Iris pigment epithelial cell (primary cell): ENCODE data around the gene PHACTR1.
"Not testable (repeated sequence)": the region's sequence is repeated elsewhere in the genome, so short reads cannot be mapped to it uniquely, and the experiment has no call there.

Source experiments
- DNase-seq: peaks from one replicate; pipeline ENCODE4 v3.0.0-alpha.2; 2011; ENCODE audit warnings: low read depth

Gene PHACTR1

GRCh38 chr6:12716298-12716916 lies at the start of gene PHACTR1:
PHACTR1 (plus strand) TSS chr6:12716767.
- no peak for DNase-seq

- no peak for DNase-seq
Measured at GRCh38 chr6:12666886-12667285, 49.7 kb upstream of the PHACTR1 start.

DNA sequence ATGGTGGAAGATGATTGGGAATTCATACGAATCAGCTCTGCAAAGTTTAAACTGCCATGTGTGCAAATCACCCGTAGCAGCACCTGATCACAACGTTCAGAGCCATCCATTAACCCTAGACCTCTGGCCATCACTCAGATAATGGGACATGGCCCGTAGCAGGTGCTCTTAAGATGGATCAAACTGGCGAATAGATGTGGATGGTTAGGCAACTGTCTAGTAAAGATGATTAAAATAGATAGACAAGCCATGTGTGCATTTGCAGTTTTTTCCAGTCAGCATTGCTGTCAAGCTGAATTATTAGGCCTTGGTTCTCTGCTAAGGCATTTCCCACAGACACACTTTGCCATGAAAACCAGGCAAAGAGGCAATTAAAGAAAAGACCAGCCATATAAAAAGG lies 40.6 kb upstream of the PHACTR1 start:
- DNase-seq: no peak

DNA sequence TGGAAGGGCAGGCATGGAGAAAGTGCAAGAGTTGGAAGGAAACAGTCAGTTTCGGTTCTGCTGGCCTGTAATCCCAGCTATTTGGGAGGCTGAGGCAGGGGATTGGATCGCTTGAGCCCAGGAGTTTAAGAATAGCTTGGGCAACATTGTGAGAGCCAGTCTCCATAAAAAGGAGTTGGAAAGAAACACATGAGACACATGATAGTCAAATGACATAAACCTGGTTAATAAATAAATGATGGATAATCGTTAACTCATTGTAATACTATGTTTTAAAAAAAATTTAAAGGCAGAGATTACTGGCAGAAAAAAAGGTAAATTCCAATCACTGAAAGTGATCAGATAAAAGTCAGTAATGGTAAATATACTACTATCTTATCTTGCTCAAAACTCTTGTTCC lies 37.2 kb upstream of the PHACTR1 start:
- no peak for DNase-seq

- no peak for DNase-seq
Measured at GRCh38 chr6:12693122-12693521, 23.4 kb upstream of the PHACTR1 start.

- DNase-seq: no peak
Measured at GRCh38 chr6:12698298-12698697, 18.3 kb upstream of the PHACTR1 start.

- no peak for DNase-seq
Measured at GRCh38 chr6:12704946-12705345, 11.6 kb upstream of the PHACTR1 start.

DNA sequence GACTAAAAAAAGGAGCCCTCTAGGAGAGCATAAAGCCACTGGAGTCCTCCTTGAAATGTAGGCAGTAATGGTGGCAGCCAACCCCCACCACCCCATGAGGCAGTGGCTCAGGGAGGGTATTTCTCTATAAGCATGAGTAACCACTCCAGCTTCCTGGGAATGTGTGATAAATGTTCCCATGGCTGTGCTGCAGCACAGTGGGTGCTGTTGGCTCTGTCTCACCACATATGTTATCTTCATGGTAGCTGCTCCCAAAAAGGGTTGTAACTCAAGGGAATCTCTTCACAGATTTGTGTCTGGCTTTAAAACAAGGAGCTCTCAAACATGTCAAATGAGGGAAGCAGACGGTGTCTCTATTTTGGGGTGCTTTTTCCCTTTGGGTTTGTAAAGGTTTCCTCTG lies 7.5 kb upstream of the PHACTR1 start:
- DNase-seq: peak; percentile 25

DNA sequence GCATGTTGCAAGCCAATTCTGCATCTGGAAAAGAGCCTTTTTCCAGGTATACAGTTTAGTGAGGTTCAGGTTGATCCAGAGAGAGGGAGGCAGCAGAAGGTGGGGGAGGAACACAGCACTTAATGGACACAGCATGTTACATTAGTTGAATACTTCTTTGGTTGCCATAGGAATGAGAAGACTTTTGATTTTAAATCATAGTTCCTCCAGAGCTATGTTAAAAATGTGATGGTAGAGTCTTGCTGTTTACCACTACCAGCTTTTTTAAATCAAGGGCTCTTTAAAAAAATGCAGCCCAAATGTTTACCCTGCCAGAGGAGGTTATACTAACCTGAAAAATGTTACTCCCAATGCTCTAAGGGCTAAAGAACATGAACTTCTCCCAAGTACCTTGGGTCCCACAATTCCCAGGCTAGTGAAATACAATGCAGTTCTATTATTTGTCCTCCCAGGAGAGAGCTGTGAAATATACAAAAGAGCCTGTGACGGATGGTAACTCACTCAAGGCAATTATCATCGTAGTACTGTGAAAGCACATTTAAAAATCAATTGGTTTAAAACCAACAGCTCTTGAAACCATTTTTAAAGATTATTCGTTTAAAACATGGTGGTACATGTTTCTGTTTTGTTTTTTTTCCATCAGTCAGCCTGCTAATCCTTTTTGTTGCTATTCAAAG lies 6.9 kb upstream of the PHACTR1 start:
- DNase-seq: no peak

DNA sequence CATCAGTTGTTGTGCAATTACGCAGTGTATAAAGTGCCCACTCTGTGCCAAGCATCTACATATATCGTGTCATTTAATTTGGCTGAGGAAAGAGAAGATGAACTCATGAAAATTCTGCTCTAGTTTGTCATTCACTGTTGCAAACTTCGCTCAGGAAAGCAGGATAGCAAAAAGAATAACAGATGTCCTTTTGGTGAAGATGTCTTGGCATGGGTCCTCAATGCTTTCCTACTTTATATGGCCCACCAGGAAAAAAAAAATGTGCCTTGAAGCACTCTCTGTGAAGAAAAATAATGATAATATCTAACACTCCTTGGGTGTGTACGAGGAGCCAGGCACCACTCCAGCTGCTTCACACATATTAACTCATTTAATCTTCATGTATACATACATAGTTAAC lies 5.6 kb upstream of the PHACTR1 start:
- DNase-seq: no peak

DNA sequence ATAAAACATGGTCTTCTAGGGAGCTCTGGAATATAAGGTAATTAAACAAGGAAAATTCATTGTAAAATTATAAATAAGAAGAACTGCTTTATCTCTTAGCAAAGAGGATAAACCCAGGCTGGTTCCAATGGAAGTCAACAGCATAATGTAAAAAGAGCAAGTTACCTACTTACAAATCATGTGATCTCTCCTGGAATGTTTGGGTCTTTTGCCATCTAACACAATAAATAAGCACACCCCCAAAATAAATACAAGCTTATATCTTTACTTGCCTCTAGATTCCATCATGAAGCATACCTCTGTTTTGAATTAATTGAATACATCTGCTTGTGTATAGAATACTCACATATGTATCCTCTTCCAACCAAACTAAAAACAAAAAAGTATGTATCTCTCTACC lies 2.5 kb upstream of the PHACTR1 start:
- no peak for DNase-seq

DNA sequence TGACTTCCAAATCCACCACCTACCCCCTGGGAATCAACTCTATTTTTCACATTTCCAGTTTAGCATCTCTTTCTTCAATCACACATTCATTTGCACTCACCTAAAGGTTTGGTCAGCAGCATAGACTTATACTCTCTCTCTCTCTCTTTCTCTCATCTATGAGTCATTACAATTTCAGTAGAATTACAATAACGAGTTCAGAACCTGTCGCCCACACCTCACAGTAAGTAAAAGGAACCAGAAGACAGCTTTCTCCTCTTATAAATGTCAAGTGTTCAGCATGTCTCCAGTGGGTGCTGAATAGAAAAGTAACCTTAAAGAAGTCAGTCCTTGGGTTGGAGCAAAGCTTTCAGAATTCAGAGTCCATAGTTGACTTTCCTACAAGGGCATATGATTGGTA lies 1.1 kb upstream of the PHACTR1 start:
- no peak for DNase-seq

DNA sequence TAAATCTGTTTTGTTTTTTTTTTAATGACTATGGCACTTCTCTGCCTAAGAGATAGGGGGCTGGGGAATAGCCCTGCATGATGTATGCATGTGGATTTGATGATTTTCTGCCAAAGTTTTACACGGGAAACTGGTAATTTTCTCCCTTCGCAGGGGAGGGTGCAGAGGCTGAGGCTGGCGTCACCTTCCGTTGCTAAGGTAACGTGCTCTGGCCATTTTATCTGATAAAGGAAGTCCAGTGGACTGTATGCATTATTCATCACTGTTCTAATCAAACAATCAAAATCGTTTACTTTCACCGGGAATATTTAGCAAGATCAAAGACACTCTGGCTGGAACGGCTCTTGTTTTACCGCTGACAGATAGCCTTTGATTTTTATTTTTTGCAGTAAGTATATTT lies 789 bp downstream of the PHACTR1 start:
- peak; percentile 4 for DNase-seq

GRCh38 chr6:12718015-12718414 lies 1.4 kb downstream of the PHACTR1 start:
- DNase-seq: peak; percentile 30

- no peak for DNase-seq
Measured at GRCh38 chr6:12719017-12719416, 2.5 kb downstream of the PHACTR1 start.

GRCh38 chr6:12720310-12720709 lies 3.7 kb downstream of the PHACTR1 start:
- DNase-seq: no peak

GRCh38 chr6:12725263-12725662 lies 8.7 kb downstream of the PHACTR1 start:
- DNase-seq: no peak

- no peak for DNase-seq
Measured at GRCh38 chr6:12729467-12729866, 12.9 kb downstream of the PHACTR1 start.

DNA sequence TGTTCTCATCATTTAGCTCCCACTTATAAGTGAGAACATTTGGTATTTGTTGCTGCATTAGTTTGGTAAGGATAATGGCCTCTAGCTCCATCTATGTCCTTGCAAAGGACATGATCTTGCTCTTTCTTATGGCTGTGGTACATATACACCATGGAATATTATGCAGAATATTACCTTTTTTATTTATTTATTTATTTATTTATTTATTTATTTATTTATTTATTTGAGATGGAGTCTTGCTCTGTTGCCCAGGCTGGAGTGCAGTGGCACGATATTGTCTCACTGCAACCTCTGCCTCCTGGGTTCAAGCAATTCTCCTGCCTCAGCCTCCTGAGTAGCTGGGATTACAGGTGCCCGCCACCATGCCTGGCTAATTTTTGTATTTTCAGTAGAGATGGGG lies 14.2 kb downstream of the PHACTR1 start:
- DNase-seq: not testable (repeated sequence)

DNA sequence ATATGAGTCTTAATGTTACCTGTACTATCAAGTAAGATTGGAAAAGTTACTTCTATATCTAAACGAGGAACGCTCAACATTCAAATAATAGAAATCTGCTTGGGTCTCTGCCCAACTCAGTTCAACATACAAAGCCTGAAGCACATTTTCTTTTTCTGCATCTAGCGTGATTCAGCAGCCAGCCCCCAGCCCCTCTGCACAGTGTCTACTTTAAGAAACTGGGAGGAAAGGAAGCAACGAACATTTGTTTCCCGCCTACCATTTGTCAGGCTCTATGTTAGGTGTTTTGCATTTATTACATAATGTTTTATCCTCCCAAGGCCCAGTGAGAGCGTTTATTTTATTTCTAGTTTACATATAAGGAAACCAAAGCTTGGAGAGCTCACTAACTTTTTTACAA lies 17.3 kb downstream of the PHACTR1 start:
- no peak for DNase-seq

- DNase-seq: no peak
Measured at GRCh38 chr6:12735786-12736185, 19.2 kb downstream of the PHACTR1 start.

DNA sequence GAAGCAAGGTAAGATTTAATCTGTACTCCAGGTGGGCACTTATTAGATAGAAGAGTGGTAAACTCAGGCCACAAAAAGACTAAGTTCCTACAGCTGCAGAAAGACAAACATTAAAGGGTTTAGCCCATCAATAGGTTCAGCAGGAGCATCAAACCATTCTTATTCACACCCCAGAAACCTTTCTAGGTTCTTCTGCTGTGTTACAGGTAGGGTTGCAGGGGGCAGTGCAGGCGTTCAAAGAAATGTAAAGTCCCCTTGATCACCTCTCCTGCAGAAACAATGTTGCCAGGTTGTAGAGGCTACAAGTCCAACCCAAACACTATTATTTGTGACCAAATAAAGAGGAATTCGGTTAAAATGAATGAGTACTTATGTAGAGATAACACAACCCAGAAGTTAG lies 31.8 kb downstream of the PHACTR1 start:
- DNase-seq: no peak

DNA sequence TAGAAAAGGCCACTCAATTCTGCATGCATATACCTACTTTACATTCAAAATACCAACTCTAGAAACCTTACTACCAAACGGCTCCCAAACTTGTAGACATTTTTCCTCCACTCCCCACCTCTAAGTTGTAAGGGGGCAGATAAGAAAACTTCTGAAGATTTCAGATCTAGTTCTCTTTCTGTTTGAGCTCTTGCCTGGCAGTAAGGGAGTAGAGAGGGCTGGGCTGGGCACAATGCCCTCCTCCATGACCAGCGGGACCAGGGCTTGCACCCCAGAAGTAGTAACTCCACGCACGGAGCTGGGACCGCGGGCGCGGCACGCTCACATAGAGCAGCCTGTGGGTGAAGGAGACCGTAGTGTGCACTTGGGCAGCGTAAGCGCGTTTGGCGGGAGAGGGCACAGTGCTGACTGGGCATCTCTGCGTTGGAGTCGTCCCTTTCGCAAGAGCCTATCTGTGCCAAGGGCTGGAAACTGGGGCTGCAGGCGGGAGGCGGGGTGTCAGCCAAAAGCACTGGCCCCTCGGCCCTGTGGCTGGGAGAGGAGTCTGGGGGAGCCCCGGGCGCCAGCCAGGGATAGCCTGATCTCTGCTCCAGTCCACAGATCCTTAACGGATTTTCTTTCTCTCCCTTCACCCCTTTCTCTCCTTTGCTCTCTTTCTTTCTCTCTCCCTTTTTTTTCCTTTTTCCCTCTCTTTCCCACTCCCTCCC lies 32.4 kb downstream of the PHACTR1 start:
- DNase-seq: no peak
